Right forelimb (tissue), 1 donor: ENCODE measurements around the gene SLC35C1.

Source experiments
- DNase-seq: peaks from one replicate; pipeline ENCODE4 v3.0.0-alpha.2; 2018

The SLC35C1 gene

DNA sequence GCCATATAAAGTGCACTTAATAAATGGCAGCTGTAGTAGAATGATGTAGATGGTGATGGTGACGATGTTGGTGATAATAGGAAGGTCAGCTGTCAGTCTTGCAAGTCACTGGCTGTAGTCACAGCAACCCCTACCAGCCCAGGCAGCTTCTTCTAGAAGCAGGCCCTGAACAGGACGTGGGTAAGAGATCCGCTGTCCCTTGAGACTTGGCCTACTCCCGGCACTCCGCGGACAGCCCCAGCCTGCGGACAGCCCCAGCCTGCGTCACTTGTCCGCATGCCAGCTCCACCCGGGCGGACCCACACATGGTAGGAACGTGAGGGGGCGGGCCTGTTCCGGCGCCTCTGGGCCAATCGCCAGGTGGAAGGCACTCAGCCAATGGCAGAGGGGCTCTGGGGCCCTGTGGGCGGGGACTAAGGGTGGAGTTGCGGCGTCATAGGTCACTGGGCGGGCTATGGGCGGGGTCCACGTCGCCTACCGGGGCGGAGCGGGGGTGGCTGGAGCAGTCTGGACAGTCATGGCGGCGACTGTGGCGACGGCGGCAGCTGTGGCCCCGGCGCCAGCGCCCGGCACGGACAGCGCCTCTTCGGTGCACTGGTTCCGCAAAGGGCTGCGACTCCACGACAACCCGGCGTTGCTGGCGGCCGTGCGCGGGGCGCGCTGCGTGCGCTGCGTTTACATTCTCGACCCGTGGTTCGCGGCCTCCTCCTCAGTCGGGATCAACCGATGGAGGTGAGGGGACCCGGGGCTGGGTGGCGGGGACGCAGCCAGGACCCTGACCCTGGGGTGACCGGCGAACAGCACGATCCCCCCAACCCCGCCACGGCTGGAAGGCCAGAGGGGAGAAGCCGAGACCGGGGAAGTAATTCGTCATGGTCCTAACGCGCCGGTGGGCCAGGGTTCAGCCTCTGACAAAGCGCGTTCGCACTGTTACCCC, 42.3 kb downstream of the SLC35C1 start, which contains the start of gene CRY2:
TSS of gene CRY2 (plus strand) at position 502 of the 937 bp plus-strand sequence. CDS start at position 518, 16 bp downstream.
- peak; percentile 100 for DNase-seq

DNA sequence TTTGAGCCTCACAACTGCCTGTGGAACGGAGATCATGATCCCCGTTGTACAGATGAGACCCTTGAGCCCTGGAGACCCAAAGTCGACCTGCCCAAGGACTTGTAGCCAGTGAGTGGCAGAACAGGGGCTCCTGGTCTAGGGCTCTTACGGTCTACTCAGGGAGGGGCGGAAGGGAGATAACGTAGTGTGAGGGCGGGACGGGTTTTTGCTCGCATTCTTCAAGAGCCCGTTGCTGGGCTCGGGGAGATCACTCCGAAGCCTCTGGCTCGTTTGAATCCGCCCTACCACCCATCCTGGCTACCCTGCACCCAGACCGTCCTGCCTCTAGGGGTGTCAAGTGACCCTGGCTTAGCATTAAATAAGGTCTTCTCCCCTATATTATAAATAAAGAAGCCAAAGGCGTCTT, 43.0 kb downstream of the SLC35C1 start:
- DNase-seq, result no peak

DNA sequence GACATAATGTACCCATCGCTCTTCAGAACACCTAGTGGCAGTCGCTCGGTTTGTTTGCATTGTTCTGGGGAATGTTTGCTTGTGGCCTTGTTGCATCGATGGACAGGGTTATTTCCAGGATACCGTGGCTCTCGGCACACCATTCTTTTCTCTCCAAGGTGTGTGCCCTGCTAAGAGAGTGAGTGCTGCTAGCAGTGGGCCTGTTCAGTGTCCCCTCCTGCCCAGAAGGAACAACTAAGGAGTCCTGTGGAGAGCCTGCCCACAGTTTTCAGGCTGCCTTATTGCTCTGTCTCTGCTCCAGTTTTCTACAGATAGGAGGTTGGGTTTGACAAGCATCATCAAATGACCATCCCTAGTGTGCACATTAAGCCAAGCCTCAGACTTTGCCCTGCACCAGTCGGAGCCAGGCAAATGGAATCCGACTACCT, 43.7 kb downstream of the SLC35C1 start:
- no peak for DNase-seq

GRCh38 chr11:45850446-45850845, 45.5 kb downstream of the SLC35C1 start:
- DNase-seq, result no peak

DNA sequence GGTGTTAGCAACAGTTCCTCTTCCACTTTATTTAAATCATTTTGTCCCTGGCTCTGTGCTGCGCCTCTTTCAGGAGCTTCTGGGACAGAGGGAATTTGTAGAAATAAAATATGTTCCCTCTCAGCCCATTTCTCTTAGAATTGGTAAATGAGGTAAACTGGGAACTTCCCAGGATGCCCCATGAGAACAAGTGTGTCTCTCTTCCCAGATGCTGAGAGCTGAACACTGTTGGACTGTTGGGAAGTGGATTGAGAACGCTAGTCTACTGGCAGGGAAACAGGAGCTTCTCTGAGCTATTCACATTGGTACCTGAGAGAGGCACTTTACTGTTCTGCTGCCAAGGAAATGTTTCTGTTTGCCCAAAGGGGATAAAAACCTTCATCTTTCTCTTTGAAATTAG, 46.3 kb downstream of the SLC35C1 start:
- no peak for DNase-seq

DNA sequence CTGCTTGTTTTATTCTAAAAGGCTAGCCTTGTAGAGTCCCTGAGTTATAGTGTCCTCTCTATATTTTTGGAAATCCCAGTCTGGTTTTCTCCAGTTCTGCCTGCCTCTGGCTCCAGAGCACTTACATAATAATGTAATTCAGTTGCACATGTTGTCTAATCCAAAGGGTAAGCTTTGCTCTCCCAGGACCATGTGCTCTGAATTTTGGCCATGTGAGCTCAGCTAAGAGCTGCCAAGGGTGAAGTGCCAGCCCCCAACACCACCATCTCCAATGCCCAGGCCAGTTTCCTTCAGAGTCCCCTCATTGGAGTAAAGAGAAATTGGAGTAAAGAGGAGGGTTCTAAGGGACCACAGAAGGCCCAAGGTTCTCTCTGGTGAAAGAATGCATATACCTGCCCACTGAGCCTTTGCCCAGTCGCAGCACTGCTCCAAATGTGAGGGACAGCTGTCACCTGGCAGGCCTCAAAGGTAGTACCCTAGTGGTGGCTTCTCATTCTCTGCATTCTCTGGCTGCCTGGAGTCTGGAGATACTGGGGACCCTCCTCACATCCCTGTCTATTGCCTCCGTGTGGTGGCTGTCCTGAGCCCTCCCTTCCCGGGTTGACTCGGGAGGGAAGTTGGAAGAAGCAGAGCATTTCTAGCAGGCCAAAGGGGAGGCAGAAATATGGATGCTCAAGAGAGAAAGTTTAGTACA, 47.2 kb downstream of the SLC35C1 start:
- DNase-seq, result no peak

- DNase-seq, result no peak
Measured at GRCh38 chr11:45852712-45853101, 47.8 kb downstream of the SLC35C1 start.

DNA sequence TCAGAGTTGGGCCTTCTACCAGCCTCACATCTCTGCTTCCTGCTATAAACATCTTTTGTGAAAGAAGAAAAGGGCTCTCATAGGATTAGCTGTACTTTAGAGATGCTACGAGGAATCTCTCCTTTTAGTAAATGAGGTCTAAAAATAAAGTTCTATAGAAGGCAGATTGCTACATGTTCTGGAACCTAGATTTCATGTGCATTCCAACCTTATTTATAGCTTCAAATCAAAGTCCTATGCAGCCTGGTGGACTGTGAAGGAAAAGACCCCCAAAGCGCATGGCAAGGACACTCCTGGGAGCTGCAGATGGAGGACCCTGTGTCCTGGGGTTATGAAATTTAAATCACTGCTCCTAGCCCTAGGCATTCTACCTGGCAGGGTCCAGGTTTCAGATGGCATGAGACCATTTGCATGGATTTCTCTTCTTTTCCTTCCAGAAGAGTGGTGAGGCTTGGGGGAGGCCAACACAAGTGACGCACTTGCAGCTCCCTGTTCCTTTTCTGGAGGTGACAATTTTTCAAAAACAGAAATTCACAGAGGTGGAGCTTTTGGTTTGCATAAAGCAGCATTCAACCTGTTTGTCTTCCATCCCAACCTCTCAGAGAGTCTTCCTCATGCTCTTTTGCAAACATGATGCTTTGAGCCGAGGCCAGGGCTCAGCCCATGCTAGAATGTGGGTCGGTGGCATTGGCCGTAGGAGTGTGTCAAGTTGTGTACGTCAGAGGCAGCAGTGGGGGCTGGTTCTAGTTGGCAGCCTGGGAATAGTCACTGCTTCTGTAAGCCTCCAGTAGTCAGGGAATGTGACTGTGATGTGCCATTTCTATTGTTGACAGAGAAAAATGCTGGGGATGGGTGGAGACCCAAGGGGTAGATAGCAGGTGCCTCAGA, 48.6 kb downstream of the SLC35C1 start:
- DNase-seq, result no peak

GRCh38 chr11:45855308-45855707, 50.4 kb downstream of the SLC35C1 start:
- no peak for DNase-seq

DNA sequence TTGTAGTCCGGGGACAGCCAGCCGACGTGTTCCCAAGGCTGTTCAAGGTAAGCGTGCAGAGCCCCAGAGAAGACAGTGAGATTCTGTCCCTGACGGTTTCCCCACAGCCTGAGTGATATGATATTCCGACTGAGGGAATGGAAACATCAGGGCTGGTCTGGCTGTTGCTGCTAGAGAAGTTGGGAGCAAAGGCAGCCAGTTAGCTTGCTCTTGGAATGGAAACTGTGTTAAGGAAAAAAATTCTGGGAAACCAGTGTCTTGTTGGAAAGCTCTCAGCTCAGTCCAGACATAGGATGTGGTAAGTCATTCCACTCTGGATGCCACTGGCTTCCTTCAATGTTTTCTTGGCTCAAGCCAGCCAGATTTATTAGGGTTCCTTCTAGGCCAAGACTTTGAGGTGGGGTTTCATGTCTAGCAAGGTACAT, 51.1 kb downstream of the SLC35C1 start:
- DNase-seq, result peak; percentile 73

- DNase-seq, result peak; percentile 60
Measured at GRCh38 chr11:45857961-45858474, 53.1 kb downstream of the SLC35C1 start.

DNA sequence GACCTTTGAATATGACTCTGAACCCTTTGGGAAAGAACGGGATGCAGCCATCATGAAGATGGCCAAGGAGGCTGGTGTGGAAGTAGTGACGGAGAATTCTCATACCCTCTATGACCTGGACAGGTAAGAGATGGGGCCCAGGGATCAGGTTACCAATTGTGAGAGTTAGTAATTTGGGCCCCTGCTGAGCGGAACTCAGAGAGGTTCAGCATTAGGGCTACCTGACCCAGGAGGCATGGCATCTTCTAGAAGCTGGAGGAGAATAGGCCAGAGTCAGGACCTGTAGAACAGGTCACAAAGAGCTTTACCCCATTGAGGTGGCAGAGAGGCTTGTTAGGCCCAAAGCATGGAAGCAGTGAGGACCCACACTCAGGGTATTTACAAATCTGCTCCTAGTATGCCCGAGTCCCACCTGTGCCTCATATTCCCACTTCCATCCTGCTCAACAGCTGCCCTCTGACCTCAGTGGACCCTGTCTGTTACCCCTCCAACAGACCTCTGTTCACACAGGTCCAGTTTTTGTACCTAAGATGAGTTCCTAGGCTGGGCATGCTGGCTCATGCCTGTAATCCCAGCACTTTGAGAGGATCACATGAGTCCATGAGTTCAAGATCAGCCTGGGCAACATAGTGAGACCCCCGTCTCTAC, 53.9 kb downstream of the SLC35C1 start:
- no peak for DNase-seq

DNA sequence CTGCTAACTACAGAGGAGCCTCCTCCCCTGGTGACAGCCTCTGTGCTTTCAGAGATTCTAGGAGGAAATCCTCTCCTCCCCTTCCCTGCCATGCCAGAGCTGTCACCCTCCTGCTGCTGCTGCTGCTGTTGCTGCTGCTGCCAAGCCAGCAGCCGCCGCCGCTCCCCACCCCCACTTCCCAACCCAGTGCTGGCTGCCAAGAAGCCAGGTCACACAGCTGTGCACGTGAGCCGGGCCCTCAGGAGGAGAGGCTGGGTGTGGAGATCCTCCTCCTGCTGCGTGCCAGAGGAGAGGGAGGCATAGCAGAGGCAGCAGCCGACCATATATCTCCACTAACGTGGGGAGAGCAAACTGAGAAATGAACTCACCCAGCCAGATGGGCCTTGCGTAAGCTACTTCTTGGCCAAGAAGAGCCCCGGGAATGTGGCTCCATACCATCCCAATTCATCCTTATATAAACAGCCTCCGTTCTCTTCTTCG, 54.8 kb downstream of the SLC35C1 start:
- DNase-seq, result peak; percentile 90

DNA sequence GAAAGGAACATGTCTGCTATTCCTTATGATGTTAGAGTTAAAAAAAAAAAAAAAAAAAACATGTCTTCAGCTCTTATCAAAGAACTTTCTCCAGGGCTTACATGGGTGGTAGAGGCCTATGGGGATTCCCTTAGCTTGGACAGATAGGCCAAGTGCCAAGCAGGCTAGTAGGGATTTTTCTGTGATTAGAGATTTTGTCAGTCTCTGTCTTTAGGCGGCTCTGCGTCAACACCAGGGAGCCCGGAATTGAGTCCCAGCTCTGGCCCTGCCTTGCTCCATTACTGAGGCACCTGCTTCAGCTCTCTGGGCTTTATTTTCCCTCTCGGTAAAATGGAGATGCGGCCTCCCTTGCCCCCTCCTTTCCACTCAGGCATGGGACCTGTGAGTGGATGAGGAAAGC, 55.4 kb downstream of the SLC35C1 start:
- DNase-seq, result no peak

DNA sequence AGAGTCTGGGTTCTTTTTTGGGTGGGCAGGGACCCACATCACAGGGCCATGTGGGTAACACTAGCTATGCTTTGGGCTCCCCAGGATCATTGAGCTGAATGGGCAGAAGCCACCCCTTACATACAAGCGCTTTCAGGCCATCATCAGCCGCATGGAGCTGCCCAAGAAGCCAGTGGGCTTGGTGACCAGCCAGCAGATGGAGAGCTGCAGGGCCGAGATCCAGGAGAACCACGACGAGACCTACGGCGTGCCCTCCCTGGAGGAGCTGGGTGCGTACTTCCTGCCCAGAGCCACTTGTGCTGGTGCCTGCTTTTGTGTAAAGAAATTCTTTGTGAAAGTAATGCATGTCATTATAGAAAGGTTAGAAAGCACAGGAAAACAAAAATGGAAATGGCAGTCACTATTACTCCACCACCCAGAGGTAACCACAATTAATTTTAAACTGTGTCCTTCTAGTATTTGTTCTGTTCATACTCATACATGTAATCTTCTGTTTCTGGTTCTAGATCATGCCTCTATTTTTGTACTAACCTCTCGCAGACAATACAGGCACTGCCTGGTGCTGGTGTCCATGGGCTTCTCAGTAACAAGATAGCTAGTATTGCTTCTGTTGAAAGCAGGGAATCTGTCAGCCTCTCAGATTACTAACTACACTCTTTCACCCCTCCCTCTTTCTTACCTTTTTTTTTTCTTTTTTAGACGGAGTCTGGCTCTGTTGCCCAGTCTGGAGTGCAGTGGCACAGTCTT, 56.0 kb downstream of the SLC35C1 start:
- no peak for DNase-seq
